CD4-positive, alpha-beta T cell (primary cell): ENCODE data around the gene SMR3B. TPM values are rescaled to one million over a fixed set of nuclear protein-coding genes. Genes with fewer than 3 reads are reported as not detected.

ENCODE experiments used
- ATAC-seq: fragments of 200-7000 bp; cut with Tn5 transposase; one replicate; pipeline ENCODE4 v1.10.0; 2022; ENCODE audit warnings: mild to moderate bottlenecking; ENCODE audit not compliant: poor library complexity
- CTCF ChIA-PET: fragments of 350-600 bp; sonication (Branson Sonifier 250); formaldehyde crosslinking; loops from one replicate; lab custom pipeline; 2021; ENCODE audit warnings: antibody characterized with exemption, inconsistent platforms; lab: Charles Lee
- POLR2A ChIA-PET: fragments of 350-600 bp; sonication (Branson Sonifier 250); formaldehyde crosslinking; loops from one replicate; lab custom pipeline; 2021; ENCODE audit warnings: antibody characterized with exemption, inconsistent platforms; lab: Charles Lee
- DNase-seq, 14 experiments: peaks; one replicate each; pipeline ENCODE4 v3.0.0-alpha.2; 2013 to 2020; ENCODE audit warnings: mixed read lengths in 2 of 14
- H3K27ac ChIP-seq, 2 donors: one replicate each; pipeline versions ENCODE4 v1.5.1 to v1.7.0; 2013; ENCODE audit warnings: low read length in 2 of 2, low read depth in 1 of 2, mild to moderate bottlenecking in 1 of 2
- H3K27me3 ChIP-seq, 2 experiments: 1 replicate in 1 of 2; 2 replicates in 1 of 2; pipeline versions ENCODE4 v1.6.1 to v1.7.0; 2013; ENCODE audit warnings: low read length in 2 of 2, control low read depth in 1 of 2, mild to moderate bottlenecking in 1 of 2, moderate library complexity in 1 of 2; ENCODE audit not compliant: insufficient read depth in 2 of 2, control insufficient read depth in 1 of 2
- H3K36me3 ChIP-seq: one replicate; pipeline ENCODE4 v1.6.1; 2013; ENCODE audit warnings: low read length, control low read depth; ENCODE audit not compliant: insufficient read depth
- H3K4me1 ChIP-seq: one replicate; pipeline ENCODE4 v1.6.1; 2013; ENCODE audit warnings: low read length, control low read depth; ENCODE audit not compliant: insufficient read depth
- H3K4me3 ChIP-seq: one replicate; pipeline ENCODE4 v1.5.1; 2013; ENCODE audit warnings: mild to moderate bottlenecking, low read length, moderate library complexity
- H3K9me3 ChIP-seq, 2 experiments: 1 replicate in 1 of 2; 2 replicates in 1 of 2; pipeline versions ENCODE4 v1.6.1 to v1.7.0; 2013; ENCODE audit warnings: low read length in 2 of 2, mild to moderate bottlenecking in 2 of 2, control low read depth in 1 of 2, moderate library complexity in 1 of 2; ENCODE audit not compliant: control insufficient read depth in 1 of 2, insufficient read depth in 1 of 2
- H3K27ac Mint-ChIP-seq: one replicate; pipeline ENCODE4 v1.8.0; 2020; ENCODE audit warnings: mixed read lengths
- H3K27me3 Mint-ChIP-seq: one replicate; pipeline ENCODE4 v1.8.0; 2021; ENCODE audit warnings: mixed read lengths
- H3K36me3 Mint-ChIP-seq: one replicate; pipeline ENCODE4 v1.8.0; 2021; ENCODE audit warnings: low read depth, mixed read lengths
- H3K4me1 Mint-ChIP-seq: one replicate; pipeline ENCODE4 v1.8.0; 2021; ENCODE audit warnings: low read depth, mixed read lengths
- H3K4me3 Mint-ChIP-seq: one replicate; pipeline ENCODE4 v1.8.0; 2020; ENCODE audit warnings: mild to moderate bottlenecking, mixed read lengths
- H3K9me3 Mint-ChIP-seq: one replicate; pipeline ENCODE4 v1.8.0; 2020; ENCODE audit warnings: mixed read lengths
- intact Hi-C, 2 experiments: fragments of 100-400 bp; cut with DNase I in 1 of 2; cut with micrococcal nuclease in 1 of 2; formaldehyde crosslinking; loops; one replicate each; pipeline versions ENCODE4 v1.15.1 to v1.9.0; 2023 to 2025; cut with DNase I, micrococcal nuclease
- total RNA-seq, 174 experiments: library from RNA in 2 of 174; stranded (reverse) in 2 of 174; gene quantifications; one replicate each; pipeline ENCODE4 v1.2.3 and lab custom pipeline; 2021 to 2026
- TF ChIP-seq, protein P1 (sequence below): fragments of 200-600 bp; IDR thresholded peaks from one replicate; pipeline ENCODE4 v1.8.0; 2022; ENCODE audit warnings: antibody characterized with exemption, mild to moderate bottlenecking

SMR3B gene
- total RNA-seq, 2 experiments from 2014 or later, result not detected

DNA sequence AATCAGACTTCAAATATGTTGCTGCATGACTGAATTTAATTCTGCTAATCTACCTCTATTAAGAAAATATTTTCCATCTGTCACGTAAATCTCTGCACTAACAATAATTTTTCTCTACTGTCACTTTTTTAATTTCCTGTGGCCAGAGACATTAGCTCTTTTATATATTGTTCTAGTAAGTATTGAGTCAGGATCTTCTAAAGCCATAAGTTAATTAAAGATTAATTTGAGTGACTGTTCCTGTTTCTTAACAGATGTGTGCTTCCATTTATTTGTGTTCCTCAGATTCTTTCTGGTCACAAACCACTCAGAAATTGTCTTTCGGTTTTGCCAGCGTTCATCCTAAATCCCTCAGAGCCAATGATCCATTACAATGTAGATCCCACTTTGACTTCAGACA lies 2.4 kb upstream of the SMR3B start:
- H3K27ac Mint-ChIP-seq, result no peak overlapping the region
- H3K4me3 Mint-ChIP-seq, result no peak overlapping the region
- H3K27me3 ChIP-seq, result no peaks in the 10 kb centered on the region
- ATAC-seq (no peak), DNase-seq (no peak)
- POLR2A ChIA-PET, result no interaction called here
- no peaks in the 10 kb centered on the region for H3K27me3 Mint-ChIP-seq
- intact Hi-C loops, result no loop called here
- no peaks in the 10 kb centered on the region for H3K36me3 Mint-ChIP-seq
- H3K4me1 ChIP-seq, result no peaks in the 10 kb centered on the region
- no peaks in the 10 kb centered on the region for H3K36me3 ChIP-seq
- H3K4me1 Mint-ChIP-seq, result no peaks in the 10 kb centered on the region
- H3K9me3 Mint-ChIP-seq, result no peaks in the 10 kb centered on the region
- peaks cover 0 to 4% of the 10 kb centered on the region in 2 experiments for H3K9me3 ChIP-seq
- TF ChIP-seq, protein P1, sequence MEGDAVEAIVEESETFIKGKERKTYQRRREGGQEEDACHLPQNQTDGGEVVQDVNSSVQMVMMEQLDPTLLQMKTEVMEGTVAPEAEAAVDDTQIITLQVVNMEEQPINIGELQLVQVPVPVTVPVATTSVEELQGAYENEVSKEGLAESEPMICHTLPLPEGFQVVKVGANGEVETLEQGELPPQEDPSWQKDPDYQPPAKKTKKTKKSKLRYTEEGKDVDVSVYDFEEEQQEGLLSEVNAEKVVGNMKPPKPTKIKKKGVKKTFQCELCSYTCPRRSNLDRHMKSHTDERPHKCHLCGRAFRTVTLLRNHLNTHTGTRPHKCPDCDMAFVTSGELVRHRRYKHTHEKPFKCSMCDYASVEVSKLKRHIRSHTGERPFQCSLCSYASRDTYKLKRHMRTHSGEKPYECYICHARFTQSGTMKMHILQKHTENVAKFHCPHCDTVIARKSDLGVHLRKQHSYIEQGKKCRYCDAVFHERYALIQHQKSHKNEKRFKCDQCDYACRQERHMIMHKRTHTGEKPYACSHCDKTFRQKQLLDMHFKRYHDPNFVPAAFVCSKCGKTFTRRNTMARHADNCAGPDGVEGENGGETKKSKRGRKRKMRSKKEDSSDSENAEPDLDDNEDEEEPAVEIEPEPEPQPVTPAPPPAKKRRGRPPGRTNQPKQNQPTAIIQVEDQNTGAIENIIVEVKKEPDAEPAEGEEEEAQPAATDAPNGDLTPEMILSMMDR, result no peak
- no peak overlapping the region for H3K27ac ChIP-seq
- no peak overlapping the region for H3K4me3 ChIP-seq
- CTCF ChIA-PET, result no interaction called here

DNA sequence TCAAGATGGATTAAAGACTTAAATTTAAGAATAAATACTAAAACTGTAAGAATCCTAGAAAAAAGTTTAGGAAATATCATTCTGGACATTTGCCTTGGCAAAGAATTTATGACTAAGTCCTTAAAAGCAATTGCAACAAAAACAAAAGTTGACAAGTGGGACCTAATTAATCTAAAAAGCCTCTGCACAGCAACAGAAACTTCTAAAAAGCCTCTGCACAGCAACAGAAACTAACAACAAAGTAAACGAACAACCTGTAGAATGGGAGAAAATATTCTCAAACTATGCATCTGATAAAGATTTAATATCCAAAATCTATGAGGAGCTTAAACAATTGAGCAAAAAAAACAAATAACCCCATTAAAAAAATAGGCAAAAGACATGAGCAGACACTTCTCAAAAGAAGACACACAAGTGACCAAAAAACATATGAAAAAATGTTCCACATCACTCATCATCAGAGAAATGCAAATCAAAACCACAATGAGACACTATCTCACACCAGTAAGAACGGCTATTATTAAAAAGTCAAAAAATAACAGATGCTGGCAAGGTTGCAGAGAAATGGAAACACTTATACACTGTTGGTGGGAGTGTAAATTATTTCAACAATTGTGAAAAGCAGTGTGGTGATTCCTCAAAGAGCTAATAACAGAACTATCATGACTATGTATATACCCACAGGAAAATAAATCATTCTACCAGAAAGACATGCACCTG lies 9.3 kb downstream of the SMR3B start:
- Mint-ChIP-seq H3K4me1 (no peaks in the 10 kb centered on the region), H3K27ac (no peak overlapping the region), H3K27me3 (no peaks in the 10 kb centered on the region), H3K9me3 (peaks cover under 1% of the 10 kb centered on the region), H3K4me3 (no peak overlapping the region), H3K36me3 (no peaks in the 10 kb centered on the region)
- Histone ChIP-seq H3K27me3 (no peaks in the 10 kb centered on the region), H3K9me3 (no peaks in the 10 kb centered on the region), H3K4me3 (no peak overlapping the region), H3K27ac (no peak overlapping the region), H3K4me1 (no peaks in the 10 kb centered on the region), H3K36me3 (no peaks in the 10 kb centered on the region)
- TF ChIP-seq, protein P1, result no peak
- ATAC-seq (no peak), DNase-seq (no peak)
- ChIA-PET POLR2A (no interaction called here), CTCF (no interaction called here)
- intact Hi-C loops, result no loop called here

DNA sequence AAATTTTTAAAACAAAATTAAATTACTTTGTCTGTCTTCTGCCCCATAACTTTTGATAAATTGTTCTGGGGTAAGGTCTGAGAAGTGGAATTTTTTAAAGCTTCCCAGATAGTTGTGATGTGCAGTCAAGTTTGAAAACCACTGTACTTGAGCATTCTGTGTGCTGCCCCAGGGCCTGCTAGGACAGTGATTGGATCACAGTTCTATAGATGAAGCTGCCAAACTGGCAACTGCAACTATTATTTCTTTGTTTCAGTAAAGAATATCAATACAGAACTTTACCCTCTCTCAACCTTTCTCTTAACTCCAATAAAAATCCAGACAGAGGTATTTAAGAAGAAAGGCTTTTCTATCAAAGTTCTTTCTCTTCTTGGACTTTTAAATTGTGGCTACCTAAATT lies 14.6 kb downstream of the SMR3B start, which contains the start of gene OPRPN:
Gene OPRPN, plus strand, starts transcription at position 361 of the 400 bp plus-strand sequence. CDS start 1,346 bp downstream, outside the sequence.
- ATAC-seq, result no peak
- Mint-ChIP-seq H3K27ac (no peak within 1 kb of the TSS), H3K4me3 (no peak within 1 kb of the TSS), H3K36me3 (no peaks in the 10 kb centered on the region), H3K4me1 (no peaks in the 10 kb centered on the region), H3K27me3 (no peaks in the 10 kb centered on the region), H3K9me3 (no peaks in the 10 kb centered on the region)
- no peaks in the 10 kb centered on the region for H3K9me3 ChIP-seq
- H3K27me3 ChIP-seq, result no peaks in the 10 kb centered on the region
- TF ChIP-seq, protein P1, result no peak
- H3K27ac ChIP-seq, result no peak within 1 kb of the TSS
- intact Hi-C loops, result no loop called here
- no peak within 1 kb of the TSS for H3K4me3 ChIP-seq
- no peaks in the 10 kb centered on the region for H3K36me3 ChIP-seq
- no peaks in the 10 kb centered on the region for H3K4me1 ChIP-seq
- CTCF ChIA-PET, result no interaction called here
- POLR2A ChIA-PET, result no interaction called here
- no peak for DNase-seq
